ENCODE measurements around the gene PPT2. TPM values are rescaled to one million over a fixed set of nuclear protein-coding genes. Genes with fewer than 3 reads are reported as not detected.

The PPT2 gene
- 10 to 100 TPM in 2 of 6 experiments, 1 to 10 TPM in 4; 6.4 to 16.0 (median 8.9) TPM for total RNA-seq
- long read RNA-seq, result 0 reads

GRCh38 chr6:32153564-32154513, at the start of gene PPT2:
Gene PPT2 (plus strand): TSS chr6:32154141. CDS start chr6:32154595, 454 bp downstream.
- Histone ChIP-seq H3K4me3 (peak within 1 kb of the TSS; percentile 74 to 78 (median 78)), H3K4me1 (peaks cover 0 to 7% (median 0%) of the 10 kb centered on the region in 4 donors), H3K27me3 (peaks cover 0 to 6% of the 10 kb centered on the region in 2 donors), H3K9me3 (no peaks in the 10 kb centered on the region), H3K27ac (peak within 1 kb of the TSS; percentile 63 to 75 (median 74)), H3K36me3 (peaks cover 0 to 13% (median 0%) of the 10 kb centered on the region in 4 donors)
- DNase-seq (peak; percentile 79 to 87 (median 85)), ATAC-seq (peak; percentile 81 to 83 (median 82))
- intact Hi-C loops (cut with DNase I), result loop anchor here in 1 of 2 donors (5.0 kb wide), 1 partner anchor 37 kb away; no protein-coding TSS in a partner anchor
- 4% methylated on average over 46 of the region's 52 CpGs for WGBS (ENCODE audit: insufficient coverage, low coverage, low lambda C conversion rate, missing lambda C conversion rate)
- no peak for TF ChIP-seq POLR2A (IDR thresholded peaks at IDR 0.05)
- TF ChIP-seq, protein P1, sequence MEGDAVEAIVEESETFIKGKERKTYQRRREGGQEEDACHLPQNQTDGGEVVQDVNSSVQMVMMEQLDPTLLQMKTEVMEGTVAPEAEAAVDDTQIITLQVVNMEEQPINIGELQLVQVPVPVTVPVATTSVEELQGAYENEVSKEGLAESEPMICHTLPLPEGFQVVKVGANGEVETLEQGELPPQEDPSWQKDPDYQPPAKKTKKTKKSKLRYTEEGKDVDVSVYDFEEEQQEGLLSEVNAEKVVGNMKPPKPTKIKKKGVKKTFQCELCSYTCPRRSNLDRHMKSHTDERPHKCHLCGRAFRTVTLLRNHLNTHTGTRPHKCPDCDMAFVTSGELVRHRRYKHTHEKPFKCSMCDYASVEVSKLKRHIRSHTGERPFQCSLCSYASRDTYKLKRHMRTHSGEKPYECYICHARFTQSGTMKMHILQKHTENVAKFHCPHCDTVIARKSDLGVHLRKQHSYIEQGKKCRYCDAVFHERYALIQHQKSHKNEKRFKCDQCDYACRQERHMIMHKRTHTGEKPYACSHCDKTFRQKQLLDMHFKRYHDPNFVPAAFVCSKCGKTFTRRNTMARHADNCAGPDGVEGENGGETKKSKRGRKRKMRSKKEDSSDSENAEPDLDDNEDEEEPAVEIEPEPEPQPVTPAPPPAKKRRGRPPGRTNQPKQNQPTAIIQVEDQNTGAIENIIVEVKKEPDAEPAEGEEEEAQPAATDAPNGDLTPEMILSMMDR (IDR thresholded peaks at IDR 0.05), result peak in 1 of 4 donors; percentile 12

GRCh38 chr6:32105433-32105832, 48.5 kb upstream of the PPT2 start:
- H3K27me3 ChIP-seq, result no peaks in the 10 kb centered on the region
- ATAC-seq (no peak), DNase-seq (no peak)
- H3K9me3 ChIP-seq, result no peaks in the 10 kb centered on the region
- intact Hi-C loops (cut with DNase I), result no loop called here
- H3K4me3 ChIP-seq, result no peak overlapping the region
- 73% methylated on average over 4 of the region's 4 CpGs for WGBS (ENCODE audit: insufficient coverage, low coverage, low lambda C conversion rate, missing lambda C conversion rate)
- TF ChIP-seq, protein P1 (IDR thresholded peaks at IDR 0.05), result no peak
- no peak for TF ChIP-seq POLR2A (IDR thresholded peaks at IDR 0.05)
- no peak overlapping the region for H3K27ac ChIP-seq
- no peaks in the 10 kb centered on the region for H3K36me3 ChIP-seq
- peaks cover 0 to under 1% (median 0%) of the 10 kb centered on the region in 4 donors for H3K4me1 ChIP-seq

DNA sequence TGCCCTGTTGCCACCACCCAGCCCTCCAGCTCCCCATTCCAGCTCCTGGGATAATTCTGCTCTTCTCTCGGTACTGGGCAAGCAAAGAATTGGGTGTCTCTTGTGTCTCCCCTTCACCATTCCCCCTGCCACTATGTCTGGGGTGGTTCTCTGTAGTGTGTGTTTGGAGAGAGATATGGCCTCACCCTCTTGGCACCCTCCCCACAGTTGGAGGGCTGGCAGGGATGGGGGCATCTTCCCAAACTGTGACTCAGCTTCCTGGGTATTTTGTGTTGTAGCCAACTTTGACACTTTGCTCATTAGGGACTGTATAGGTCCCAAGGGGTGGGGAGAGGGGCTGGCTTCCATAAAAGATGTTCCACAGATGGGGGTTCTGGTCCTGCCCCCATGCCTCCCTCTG, 46.5 kb upstream of the PPT2 start:
- H3K27me3 ChIP-seq, result no peaks in the 10 kb centered on the region
- no CpG with 5 or more reads among the region's 1 CpG for WGBS (ENCODE audit: insufficient coverage, low coverage, low lambda C conversion rate, missing lambda C conversion rate)
- H3K4me3 ChIP-seq, result no peak overlapping the region
- TF ChIP-seq, protein P1 (IDR thresholded peaks at IDR 0.05), result no peak
- TF ChIP-seq POLR2A (IDR thresholded peaks at IDR 0.05), result no peak
- H3K36me3 ChIP-seq, result no peaks in the 10 kb centered on the region
- H3K9me3 ChIP-seq, result no peaks in the 10 kb centered on the region
- ATAC-seq, result no peak
- H3K4me1 ChIP-seq, result peaks cover 0 to 7% (median 0%) of the 10 kb centered on the region in 4 donors
- no peak for DNase-seq
- H3K27ac ChIP-seq, result peak overlapping the region in 1 of 3 donors; percentile 36
- intact Hi-C loops (cut with DNase I), result no loop called here

DNA sequence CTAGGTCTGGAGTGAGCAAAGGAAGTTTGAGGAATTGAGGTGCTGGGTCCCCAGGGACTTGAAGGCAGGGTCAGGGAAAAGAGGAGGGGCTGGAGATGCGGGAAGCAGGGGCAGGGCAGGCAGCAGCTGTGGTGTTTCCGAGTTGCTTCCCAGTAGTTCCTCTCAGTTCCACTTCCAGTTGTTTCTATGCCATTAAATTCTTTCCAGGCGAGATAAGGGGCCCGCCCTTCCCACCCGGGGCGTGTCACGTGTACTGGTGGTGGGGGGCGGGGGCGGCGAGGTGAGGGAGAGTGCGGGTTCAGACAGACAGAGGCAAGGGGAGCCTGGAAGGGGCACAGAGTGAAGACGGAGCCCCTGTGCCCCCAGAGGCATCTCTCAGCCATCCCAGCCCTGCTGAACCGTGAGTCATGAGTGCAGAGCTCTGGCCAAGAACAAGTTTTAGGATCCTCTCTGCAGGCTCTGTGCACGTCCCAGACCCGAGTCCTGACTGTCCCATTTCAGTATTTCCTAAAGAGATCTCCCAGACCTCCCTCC, 45.8 kb upstream of the PPT2 start:
- WGBS (ENCODE audit: insufficient coverage, low coverage, low lambda C conversion rate, missing lambda C conversion rate), result 13% methylated on average over 13 of the region's 15 CpGs
- Histone ChIP-seq H3K36me3 (no peaks in the 10 kb centered on the region), H3K4me1 (peaks cover 0 to 7% (median 0%) of the 10 kb centered on the region in 4 donors), H3K4me3 (peak overlapping the region; percentile 1 to 21 (median 16)), H3K27me3 (no peaks in the 10 kb centered on the region), H3K9me3 (no peaks in the 10 kb centered on the region), H3K27ac (peak overlapping the region in 2 of 3 donors; percentile 11 to 36)
- ATAC-seq, result peak; percentile 35 to 52 (median 45)
- no peak for TF ChIP-seq POLR2A (IDR thresholded peaks at IDR 0.05)
- TF ChIP-seq, protein P1 (IDR thresholded peaks at IDR 0.05), result no peak
- intact Hi-C loops (cut with DNase I), result no loop called here
- no peak for DNase-seq

All from right lobe of liver (tissue), 6 donors.